GM21390 (cell line): Measurements from ENCODE around the gene RAB11FIP2.

ENCODE experiments used
- ATAC-seq: cut with Tn5 transposase; IDR thresholded peaks from one replicate; pipeline ENCODE4 v1.9.1; 2021; ENCODE audit not compliant: unreplicated experiment

RAB11FIP2 gene

GRCh38 chr10:117987244-117987909, 59.4 kb downstream of the RAB11FIP2 start:
- ATAC-seq: no peak

- ATAC-seq: no peak
Measured at GRCh38 chr10:117983961-117984360, 62.8 kb downstream of the RAB11FIP2 start.

- ATAC-seq: no peak
Measured at GRCh38 chr10:117980755-117981702, 65.7 kb downstream of the RAB11FIP2 start.

GRCh38 chr10:117980216-117980615, 66.5 kb downstream of the RAB11FIP2 start:
- no peak for ATAC-seq

GRCh38 chr10:117972168-117972837, 74.4 kb downstream of the RAB11FIP2 start:
- ATAC-seq: no peak

GRCh38 chr10:117970962-117971361, 75.8 kb downstream of the RAB11FIP2 start:
- no peak for ATAC-seq

GRCh38 chr10:117969592-117969991, 77.1 kb downstream of the RAB11FIP2 start:
- no peak for ATAC-seq

GRCh38 chr10:117968354-117969182, 78.2 kb downstream of the RAB11FIP2 start:
- no peak for ATAC-seq

GRCh38 chr10:117967149-117967650, 79.5 kb downstream of the RAB11FIP2 start:
- ATAC-seq: no peak

GRCh38 chr10:117965984-117966383, 80.8 kb downstream of the RAB11FIP2 start:
- no peak for ATAC-seq

GRCh38 chr10:117964536-117964935, 82.2 kb downstream of the RAB11FIP2 start:
- ATAC-seq: no peak

GRCh38 chr10:117960345-117960935, 86.3 kb downstream of the RAB11FIP2 start:
- ATAC-seq: no peak

- ATAC-seq: no peak
Measured at GRCh38 chr10:117956972-117957371, 89.8 kb downstream of the RAB11FIP2 start.

GRCh38 chr10:117955176-117955575, 91.6 kb downstream of the RAB11FIP2 start:
- no peak for ATAC-seq
